C4-2B (cell line): ENCODE results near the gene GPR15.

Experiments used
- ZFX ChIP-seq: fragments of 450-650 bp; IDR thresholded peaks from 2 replicates; pipeline ENCODE4 v1.6.1; 2017
- TF ChIP-seq, protein P1 (sequence below): fragments of 450-650 bp; conservative IDR thresholded peaks from 2 replicates; pipeline ENCODE4 v1.5.1; 2017; ENCODE audit warnings: mild to moderate bottlenecking

DNA sequence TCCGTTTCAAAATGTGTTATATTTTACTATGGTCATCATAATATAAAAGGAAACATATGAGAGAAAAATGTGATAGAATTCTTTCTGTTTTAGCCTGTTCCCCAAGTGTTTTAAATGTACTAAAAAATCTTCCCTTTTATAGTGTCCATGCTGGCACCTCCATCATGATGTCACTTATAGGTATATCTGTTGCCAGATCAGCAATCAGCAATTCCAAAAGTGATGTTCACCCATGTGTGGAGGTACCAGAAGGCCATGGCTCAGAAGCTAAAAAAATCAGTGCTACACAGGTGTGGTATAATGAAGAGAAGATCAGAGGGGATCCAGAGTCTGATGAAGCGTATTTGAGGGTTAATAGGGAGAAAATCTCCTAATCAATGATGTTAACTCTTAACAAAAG, 1.1 kb upstream of the GPR15 start:
- TF ChIP-seq, protein P1, sequence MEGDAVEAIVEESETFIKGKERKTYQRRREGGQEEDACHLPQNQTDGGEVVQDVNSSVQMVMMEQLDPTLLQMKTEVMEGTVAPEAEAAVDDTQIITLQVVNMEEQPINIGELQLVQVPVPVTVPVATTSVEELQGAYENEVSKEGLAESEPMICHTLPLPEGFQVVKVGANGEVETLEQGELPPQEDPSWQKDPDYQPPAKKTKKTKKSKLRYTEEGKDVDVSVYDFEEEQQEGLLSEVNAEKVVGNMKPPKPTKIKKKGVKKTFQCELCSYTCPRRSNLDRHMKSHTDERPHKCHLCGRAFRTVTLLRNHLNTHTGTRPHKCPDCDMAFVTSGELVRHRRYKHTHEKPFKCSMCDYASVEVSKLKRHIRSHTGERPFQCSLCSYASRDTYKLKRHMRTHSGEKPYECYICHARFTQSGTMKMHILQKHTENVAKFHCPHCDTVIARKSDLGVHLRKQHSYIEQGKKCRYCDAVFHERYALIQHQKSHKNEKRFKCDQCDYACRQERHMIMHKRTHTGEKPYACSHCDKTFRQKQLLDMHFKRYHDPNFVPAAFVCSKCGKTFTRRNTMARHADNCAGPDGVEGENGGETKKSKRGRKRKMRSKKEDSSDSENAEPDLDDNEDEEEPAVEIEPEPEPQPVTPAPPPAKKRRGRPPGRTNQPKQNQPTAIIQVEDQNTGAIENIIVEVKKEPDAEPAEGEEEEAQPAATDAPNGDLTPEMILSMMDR = no peak
- TF ChIP-seq ZFX = no peak
